HPDE6-E6E7 (cell line): ENCODE data around the gene NDUFA6.
A peak's percentile ranks its signal among the peaks of the same experiment; 100 is the strongest.

Experiments used
- DNase-seq: peaks from one replicate; pipeline ENCODE4 v3.0.0; 2011; ENCODE audit warnings: missing footprints; ENCODE audit errors: extremely low spot score

The NDUFA6 gene

DNA sequence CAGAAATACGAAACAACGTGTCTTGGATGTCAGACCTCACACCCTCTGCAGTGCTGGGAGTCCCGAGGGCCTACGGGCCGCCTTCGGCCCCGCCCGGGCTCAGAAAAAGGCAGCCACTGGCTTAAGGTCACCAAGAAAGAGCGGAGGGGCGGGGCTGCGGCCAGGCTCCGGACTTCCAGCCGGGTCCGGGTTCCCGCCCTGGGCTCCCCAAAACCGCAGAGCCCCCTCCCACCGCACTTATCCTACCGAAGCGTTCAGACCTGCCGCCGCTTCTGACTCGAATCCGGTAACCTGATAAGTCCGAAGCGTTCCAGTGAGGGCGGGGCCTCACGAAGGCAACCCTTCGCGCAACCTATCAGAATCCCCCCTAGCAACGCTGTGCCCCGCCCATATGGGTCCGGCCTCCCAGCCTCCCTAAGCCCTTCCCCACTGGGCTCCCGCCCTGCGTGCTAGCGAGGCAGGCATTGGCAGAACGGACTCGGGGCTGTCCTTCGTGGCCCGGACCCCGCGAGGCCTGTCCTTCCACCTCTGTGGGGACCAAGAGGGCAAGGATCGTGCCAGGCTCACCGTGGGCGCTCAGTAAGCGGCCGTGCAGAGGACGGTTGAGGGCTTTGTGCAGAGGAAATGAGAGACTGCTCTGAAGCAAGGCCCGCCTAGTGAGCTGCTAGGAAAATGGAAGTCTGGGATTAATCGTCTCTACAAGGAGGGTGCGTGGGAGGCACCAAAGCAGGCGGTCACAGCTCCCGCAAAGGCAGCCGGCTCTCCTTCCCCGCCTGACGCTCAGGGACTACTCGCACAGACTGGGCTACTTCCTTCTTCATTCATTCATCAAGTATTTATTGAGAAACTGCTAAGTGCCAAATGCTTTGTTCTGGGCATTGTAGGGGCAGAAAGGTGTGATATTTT is 19.8 kb downstream of the NDUFA6 start, which contains the start of gene NAGA:
TSS of gene NAGA (minus strand) at position 296 of the 906 bp plus-strand sequence. CDS start 515 bp downstream, outside the sequence.
- peak; percentile 91 for DNase-seq

- no peak for DNase-seq
Observed at GRCh38 chr22:42069801-42070516, 20.6 kb downstream of the NDUFA6 start.

- DNase-seq: no peak
Observed at GRCh38 chr22:42068291-42068690, 22.3 kb downstream of the NDUFA6 start.

- no peak for DNase-seq
Observed at GRCh38 chr22:42067671-42068251, 22.8 kb downstream of the NDUFA6 start.

DNA sequence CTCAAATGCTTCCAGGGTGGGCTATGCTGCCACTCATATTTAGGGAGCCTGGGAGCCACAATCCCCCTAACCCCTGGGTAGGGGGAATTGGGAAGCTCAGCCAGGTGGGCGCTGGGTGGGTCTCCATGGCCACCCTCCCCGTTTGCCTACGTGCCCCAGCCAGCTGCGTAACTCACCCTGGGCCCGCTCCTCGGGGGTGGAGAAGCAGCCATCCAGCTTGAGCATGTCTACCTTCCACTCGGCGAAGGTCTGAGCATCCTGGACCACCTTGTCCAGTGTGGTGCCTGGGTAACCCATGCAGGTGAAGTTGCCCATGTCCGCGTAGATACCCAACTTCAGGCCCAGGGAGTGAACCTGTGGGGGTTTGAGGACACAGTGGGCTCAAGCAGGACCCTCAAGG is 23.6 kb downstream of the NDUFA6 start:
- DNase-seq: no peak

- DNase-seq: no peak
Observed at GRCh38 chr22:42066126-42066761, 24.3 kb downstream of the NDUFA6 start.

DNA sequence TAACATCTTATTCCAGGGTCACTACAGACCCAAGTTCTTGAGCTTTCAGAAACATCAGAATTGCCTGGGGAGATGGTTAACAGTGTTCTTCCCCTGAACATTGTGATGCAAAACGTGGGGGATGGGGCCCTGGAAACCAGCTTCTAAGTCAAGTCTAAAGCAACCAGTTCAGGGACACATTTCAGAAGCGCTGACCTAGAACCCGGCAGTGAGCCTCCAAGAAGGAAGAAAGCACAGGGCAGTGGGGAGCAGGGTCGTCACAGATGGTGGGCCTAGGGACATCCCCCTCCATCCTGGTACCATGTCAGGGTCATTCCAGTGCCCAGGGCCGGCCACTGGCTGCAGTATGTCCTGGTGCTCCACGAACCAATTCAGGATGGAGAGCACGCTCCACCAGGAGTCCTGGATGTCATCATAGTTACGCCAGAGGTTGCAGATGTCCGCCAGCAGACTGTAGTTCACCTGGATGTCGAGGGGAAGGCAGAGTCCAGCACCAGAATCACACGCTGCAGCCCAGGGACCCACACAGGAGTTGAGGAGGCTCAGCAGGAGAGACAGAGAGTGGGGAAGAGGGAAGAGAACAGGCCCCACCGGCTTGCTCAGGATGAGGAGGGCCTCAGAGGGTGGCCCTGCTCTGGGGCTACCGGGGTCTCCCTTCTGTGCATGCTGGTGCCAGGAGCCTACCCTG is 25.0 kb downstream of the NDUFA6 start:
- no peak for DNase-seq

DNA sequence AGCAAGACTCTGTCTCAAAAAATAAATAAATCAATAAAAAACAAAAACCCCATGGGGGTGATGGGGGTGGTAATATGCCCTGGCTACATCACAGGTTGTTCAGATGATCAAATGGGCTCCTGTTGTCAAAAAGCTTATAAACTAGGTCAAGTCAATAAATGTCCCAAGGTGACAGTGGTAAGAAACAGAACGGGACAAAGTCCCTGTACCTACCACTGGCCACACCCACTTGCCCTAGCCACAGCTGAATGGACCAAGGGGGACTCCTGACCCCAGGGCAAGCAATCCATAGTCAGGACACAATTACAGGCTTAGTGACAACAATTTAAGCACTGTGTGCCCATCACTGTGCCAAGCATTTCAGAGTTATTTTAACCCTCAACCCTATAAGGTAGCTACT is 25.9 kb downstream of the NDUFA6 start:
- no peak for DNase-seq

DNA sequence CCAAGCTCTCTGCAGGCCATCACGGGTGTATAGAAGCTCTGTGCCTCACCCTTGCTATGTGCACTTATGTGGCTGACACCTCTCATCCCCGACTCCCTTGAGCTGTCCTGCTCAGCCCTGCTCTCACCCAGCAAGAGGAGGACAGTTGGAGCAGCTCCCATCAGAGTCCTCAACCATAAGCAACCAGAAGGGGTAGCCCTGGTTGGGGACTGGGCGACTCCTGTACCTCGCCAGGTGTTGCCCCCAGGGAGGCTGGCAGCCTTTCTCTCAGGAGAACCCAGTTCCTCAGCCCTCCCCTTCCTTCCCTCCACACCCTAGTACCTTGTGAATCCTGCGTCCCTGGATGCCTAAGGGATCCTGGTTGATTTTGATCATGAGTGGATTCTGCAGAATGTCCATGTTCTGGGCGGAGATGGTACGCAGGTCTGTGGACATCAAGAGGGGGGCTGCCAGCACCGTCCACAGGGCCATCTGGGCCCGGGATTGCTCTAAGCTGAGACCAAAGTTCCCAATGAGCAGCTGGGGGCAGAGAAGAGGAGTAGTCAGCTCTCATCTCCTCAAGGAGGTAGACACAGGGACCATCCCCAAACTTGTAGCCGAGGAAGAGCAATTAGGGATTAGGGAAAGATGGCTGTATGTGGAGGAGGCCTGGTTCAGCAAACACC is 27.9 kb downstream of the NDUFA6 start:
- no peak for DNase-seq

- DNase-seq: no peak
Observed at GRCh38 chr22:42061041-42061440, 29.5 kb downstream of the NDUFA6 start.

DNA sequence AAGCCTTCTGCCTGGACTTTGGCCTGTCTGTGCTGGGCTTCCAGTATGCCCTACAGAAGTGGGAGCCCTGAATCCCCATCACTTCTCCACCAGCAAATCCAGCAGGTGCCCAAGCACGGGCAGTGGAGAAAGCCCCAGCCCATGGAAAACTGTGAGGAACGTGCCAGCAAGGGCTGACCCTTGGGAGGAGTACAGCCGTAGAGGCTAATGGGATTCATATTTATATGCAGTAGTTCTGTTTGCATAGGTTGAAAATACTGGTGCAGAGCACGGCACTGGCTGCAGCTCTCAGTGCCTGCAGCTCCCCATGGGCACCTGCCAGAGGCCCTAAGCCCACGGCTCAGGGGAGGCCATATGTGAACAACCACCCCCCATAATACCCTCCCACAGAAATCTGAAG is 30.1 kb downstream of the NDUFA6 start:
- no peak for DNase-seq

DNA sequence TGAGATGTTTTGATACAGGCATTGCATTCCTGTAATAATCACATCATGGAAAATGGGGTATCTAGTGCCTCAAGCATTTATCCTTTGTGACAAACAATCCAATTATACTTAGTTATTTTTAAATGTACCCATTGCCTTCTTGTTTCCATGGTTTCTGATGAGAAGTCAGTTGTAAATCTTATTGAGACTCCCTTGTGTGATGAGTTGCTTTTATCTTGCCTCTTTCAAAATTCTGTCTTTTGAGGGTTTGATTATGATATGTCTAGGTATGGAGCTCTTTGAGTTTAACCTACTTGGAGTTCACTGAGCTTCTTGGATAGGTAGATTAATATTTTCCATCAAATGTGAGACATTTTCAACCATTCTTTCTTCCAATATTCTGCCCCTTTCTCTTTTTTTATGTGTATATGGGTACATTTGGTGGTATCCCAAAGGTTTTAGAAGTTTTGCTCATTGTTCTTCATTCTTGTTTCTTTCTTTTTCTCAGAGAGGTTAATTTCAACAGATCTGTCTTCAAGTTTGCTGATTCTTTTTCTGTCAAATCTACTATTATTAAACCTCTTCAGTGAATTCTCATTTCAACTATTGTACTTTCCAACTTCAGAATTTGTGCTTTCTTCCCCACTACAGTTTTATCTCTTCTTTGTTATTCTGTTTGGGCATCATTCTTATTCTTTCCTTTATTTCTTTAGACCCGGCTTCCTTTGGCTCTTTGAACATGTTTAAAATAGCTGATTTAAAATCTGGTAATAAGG is 33.6 kb downstream of the NDUFA6 start:
- DNase-seq: no peak

- DNase-seq: no peak
Observed at GRCh38 chr22:42052765-42053164, 37.8 kb downstream of the NDUFA6 start.

DNA sequence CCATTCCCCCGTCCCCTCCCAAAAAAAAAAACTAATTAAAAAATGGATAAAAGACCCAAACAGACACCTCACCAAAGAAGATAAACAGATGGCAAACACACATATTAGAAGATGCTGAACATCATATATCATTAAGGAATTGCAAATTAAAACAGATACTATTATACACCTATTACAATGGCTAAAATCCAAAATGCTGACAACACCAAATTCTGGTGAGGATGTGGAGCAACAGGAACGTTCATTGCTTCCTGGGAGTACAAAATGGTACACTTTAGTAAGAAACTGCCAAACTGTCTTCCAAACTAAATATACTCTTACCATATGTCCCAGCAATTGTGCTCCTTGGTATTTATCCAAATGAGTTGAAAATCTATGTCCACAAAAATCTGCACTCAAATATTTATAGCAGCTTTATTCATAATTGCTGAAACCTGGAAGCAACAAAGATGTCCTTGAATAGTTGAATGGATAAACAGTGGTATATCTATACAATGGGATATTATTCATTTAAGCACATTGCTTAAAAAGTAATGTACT is 39.9 kb downstream of the NDUFA6 start:
- no peak for DNase-seq

GRCh38 chr22:42041784-42042183 is 48.8 kb downstream of the NDUFA6 start:
- DNase-seq: no peak

GRCh38 chr22:42039271-42039670 is 51.3 kb downstream of the NDUFA6 start:
- DNase-seq: no peak
